ENCODE data around the gene SLC41A3. TPM values are rescaled to one million over a fixed set of nuclear protein-coding genes. Genes with fewer than 3 reads are reported as not detected.

SLC41A3 gene
- total RNA-seq, 1 experiment from 2014 or later, result 35.5 TPM

DNA sequence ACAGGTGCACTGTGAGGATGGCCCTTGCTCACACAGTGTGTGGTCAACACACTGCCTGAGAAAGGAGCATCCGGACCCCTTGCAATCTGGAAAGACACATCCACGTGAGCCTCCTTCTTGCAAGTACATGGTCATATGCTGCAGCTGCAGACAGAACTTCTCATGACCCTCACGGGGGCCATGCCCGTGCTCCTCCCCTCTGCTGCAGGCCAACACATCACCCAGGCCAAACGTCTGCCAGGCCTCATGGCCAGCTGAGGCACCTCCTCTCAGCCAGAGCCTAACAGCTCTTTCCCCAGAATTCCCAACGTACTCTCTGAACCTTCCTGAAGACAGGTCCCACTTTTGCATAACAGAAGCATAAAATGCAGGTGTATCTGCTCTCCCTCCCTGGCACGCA, 25.3 kb downstream of the SLC41A3 start:
- Mint-ChIP-seq H3K4me3 (no peak overlapping the region), H3K4me1 (peaks cover 8 to 11% of the 10 kb centered on the region in 2 experiments), H3K27ac (peak overlapping the region in 1 of 3 experiments; percentile 65; a peak in 2 of 7 replicates), H3K36me3 (ENCODE audit: insufficient read depth in 1 of 3, low read depth in 3 of 3) (peaks cover 0 to 5% (median 0%) of the 10 kb centered on the region in 3 experiments; a peak in 3 of 7 replicates), H3K27me3 (ENCODE audit: low read depth) (no peaks in the 10 kb centered on the region), H3K9me3 (no peaks in the 10 kb centered on the region)
- H3K23me2 ChIP-seq (ENCODE audit: insufficient read length, low read depth, low read length, poor library complexity, severe bottlenecking), result no peaks in the 10 kb centered on the region
- H2BK15ac ChIP-seq (ENCODE audit: low read depth, low read length), result no peak overlapping the region
- no peaks in the 10 kb centered on the region for H3K79me1 ChIP-seq (ENCODE audit: insufficient read depth, low read depth, low read length, poor library complexity, severe bottlenecking)
- H4K8ac ChIP-seq (replicated peaks; ENCODE audit: insufficient read length, low read depth, low read length), result no peak overlapping the region
- no peak overlapping the region for H3K18ac ChIP-seq (ENCODE audit: insufficient read length, low read depth, low read length)
- no peak overlapping the region for H2BK5ac ChIP-seq (ENCODE audit: insufficient read length, low read length)
- no peak overlapping the region for H2AFZ ChIP-seq (ENCODE audit: low read length)
- H3K79me2 ChIP-seq (ENCODE audit: insufficient read depth, low read length), result no peaks in the 10 kb centered on the region
- H3K4me2 ChIP-seq (ENCODE audit: insufficient read depth, insufficient read length, low read length), result no peak overlapping the region
- no peak overlapping the region for H3T11ph ChIP-seq (ENCODE audit: low read length)
- no peaks in the 10 kb centered on the region for H4K20me1 ChIP-seq (ENCODE audit: control insufficient read depth, insufficient read depth, insufficient read length)
- no peak for DNase-seq
- no peak overlapping the region for H2BK12ac ChIP-seq (ENCODE audit: insufficient read length, low read depth, low read length)
- no peak overlapping the region for H3K14ac ChIP-seq (ENCODE audit: insufficient read depth, low read length)
- H3K27ac ChIP-seq (ENCODE audit: insufficient read length, low read depth, low read length), result no peak overlapping the region
- H2BK20ac ChIP-seq (ENCODE audit: low read depth, low read length, poor library complexity, severe bottlenecking), result no peak overlapping the region
- H3K4ac ChIP-seq (ENCODE audit: low read depth, low read length), result no peak overlapping the region
- H2BK120ac ChIP-seq (ENCODE audit: low read depth, low read length, poor library complexity, severe bottlenecking), result no peak overlapping the region
- no peaks in the 10 kb centered on the region for H3K9me3 ChIP-seq (ENCODE audit: control insufficient read depth, low read depth, low read length)
- H2AK5ac ChIP-seq (ENCODE audit: insufficient read length, low read length), result no peak overlapping the region
- no peaks in the 10 kb centered on the region for H3K4me1 ChIP-seq (ENCODE audit: insufficient read depth, low read length)
- no peak overlapping the region for H4K91ac ChIP-seq (ENCODE audit: insufficient read length, low read depth, low read length)
- H3K23ac ChIP-seq (ENCODE audit: insufficient read length, low read depth, low read length), result no peak overlapping the region
- H3K9ac ChIP-seq (ENCODE audit: extremely low read depth, insufficient read length, low read length), result no peak overlapping the region
- TF ChIP-seq, protein P1, sequence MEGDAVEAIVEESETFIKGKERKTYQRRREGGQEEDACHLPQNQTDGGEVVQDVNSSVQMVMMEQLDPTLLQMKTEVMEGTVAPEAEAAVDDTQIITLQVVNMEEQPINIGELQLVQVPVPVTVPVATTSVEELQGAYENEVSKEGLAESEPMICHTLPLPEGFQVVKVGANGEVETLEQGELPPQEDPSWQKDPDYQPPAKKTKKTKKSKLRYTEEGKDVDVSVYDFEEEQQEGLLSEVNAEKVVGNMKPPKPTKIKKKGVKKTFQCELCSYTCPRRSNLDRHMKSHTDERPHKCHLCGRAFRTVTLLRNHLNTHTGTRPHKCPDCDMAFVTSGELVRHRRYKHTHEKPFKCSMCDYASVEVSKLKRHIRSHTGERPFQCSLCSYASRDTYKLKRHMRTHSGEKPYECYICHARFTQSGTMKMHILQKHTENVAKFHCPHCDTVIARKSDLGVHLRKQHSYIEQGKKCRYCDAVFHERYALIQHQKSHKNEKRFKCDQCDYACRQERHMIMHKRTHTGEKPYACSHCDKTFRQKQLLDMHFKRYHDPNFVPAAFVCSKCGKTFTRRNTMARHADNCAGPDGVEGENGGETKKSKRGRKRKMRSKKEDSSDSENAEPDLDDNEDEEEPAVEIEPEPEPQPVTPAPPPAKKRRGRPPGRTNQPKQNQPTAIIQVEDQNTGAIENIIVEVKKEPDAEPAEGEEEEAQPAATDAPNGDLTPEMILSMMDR (conservative IDR thresholded peaks at IDR 0.05), result no peak
- WGBS (ENCODE audit: extremely low coverage, insufficient read length, low lambda C conversion rate), result no CpG with 5 or more reads among the region's 7 CpGs
- H3K27me3 ChIP-seq (ENCODE audit: insufficient read depth, low read length), result no peaks in the 10 kb centered on the region
- H4K5ac ChIP-seq (ENCODE audit: insufficient read length, low read depth, low read length), result no peak overlapping the region
- no peak overlapping the region for H3K56ac ChIP-seq (ENCODE audit: insufficient read length, low read depth, low read length)
